Measurements from ENCODE around the gene CCNC.

The CCNC gene

DNA sequence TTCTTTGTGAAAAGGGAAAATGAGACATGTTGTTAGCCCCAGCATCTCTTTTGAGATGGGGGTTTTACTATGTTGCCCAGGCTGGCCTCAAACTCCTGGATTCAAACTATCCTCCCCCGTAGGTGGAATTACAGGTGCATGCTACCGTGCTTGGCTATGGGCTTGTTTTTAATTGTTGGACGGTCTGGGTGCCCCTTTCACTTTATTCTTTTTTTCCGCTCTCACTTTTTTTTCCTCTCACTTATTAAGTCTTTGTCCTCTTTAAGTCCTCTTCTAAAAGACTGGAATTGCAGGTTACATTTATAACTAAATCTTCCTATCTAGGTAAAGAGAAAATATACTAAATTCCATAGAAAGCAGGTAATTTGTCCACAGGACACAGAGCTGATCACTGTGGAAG lies 19.3 kb upstream of the CCNC start:
- no peaks in the 10 kb centered on the region for H3K9me3 Mint-ChIP-seq
- no peak overlapping the region for H3K4me3 Mint-ChIP-seq
- no peak overlapping the region for H3K27ac Mint-ChIP-seq

DNA sequence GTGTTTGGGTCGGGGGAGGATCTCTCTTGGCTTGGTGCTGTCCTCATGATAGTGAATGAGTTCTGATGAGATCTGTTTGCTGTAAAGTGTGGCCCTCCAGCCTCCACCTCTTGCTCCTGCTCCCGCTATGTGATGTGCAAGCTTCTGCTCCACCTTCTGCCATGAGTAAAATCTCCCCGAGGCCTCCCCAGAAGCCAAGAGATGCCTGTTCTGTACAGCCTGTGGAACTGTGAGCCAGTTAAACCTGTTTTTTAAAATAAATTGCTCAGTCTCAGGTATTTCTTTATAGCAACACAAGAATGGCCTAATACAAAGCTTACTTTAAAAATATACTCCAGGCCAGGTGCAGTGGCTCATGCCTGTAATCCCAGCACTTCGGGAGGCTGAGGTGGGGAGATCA lies 11.3 kb upstream of the CCNC start:
- H3K4me1 Mint-ChIP-seq = peaks cover 6% of the 10 kb centered on the region
- H3K27ac Mint-ChIP-seq = no peak overlapping the region
- no peak overlapping the region for H3K4me3 Mint-ChIP-seq
- H3K27me3 Mint-ChIP-seq = peaks cover 36% of the 10 kb centered on the region
- ATAC-seq (no peak), DNase-seq (no peak)
- no peaks in the 10 kb centered on the region for H3K9me3 Mint-ChIP-seq

More for the DNA sequence above, 19.3 kb upstream of the CCNC start:
- H3K4me1 Mint-ChIP-seq = peaks cover 31% of the 10 kb centered on the region
- DNase-seq (no peak), ATAC-seq (no peak)
- peaks cover 69% of the 10 kb centered on the region for H3K27me3 Mint-ChIP-seq

DNA sequence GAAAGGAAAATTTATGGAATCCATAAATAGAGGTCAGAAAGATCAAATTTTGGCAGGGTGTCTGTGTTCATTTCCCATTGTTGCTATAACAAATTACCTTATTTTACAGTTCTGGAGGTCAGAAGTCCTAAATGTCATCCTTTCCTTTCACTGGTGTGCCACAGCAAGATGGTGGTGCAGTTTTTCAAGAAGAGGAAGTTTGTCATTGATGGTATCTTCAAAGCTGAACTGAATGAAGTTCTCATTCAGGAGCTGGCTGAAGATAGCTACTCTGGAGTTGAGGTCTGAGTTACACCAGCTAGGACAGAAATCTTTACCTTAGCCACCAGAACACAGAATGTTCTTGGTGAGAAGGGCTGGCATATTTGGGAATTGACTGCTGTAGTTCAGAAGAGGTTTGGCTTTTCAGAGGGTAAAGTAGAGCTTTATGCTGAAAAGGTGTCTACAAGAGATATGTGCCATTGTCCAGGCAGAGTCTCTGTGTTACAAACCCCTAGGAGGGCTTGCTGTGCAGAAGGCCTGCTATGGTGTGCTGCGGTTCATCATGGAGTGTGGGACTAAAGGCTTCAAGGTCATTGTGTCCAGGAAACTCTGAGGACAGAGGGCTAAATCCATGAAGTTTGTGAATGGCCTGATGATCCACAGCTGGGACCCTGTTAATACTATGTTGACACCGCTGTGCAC lies 7.2 kb upstream of the CCNC start:
- no peak for DNase-seq
- no peak for ATAC-seq
- Mint-ChIP-seq H3K27ac (no peak overlapping the region), H3K4me3 (no peak overlapping the region), H3K4me1 (peaks cover 6% of the 10 kb centered on the region), H3K27me3 (peaks cover 40% of the 10 kb centered on the region), H3K9me3 (no peaks in the 10 kb centered on the region)

DNA sequence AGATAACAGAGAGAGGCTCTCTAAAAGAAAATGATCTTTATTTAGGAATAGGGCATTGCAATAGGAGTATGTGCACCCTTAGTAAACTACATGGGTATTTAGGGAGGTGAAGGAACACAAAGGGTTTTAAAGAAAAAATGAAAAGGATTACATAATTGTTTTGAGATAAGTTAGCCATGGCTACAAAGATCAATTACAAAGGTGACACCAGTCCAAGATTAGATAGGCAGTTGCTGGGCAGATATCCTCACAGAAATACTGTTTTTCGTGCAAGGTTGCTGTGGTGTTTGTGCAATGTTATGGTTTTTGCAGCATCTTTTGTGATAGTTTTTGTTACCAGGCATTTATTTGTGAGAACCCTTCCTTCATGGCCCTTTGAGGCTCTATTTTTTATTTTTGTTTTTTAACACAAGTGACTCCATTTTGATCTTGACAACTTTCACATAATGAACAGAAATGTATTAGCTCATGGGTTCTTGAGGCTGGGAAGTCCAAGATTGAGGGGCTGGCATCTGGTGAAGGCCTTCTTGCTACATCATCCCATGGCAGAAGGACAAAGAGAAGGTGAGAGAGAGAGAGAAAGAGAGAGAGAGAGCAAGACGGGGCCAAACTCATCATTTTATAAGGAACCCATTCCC lies 5.6 kb upstream of the CCNC start:
- H3K27ac Mint-ChIP-seq = no peak overlapping the region
- no peak for DNase-seq
- ATAC-seq = no peak
- H3K4me3 Mint-ChIP-seq = no peak overlapping the region
- peaks cover 6% of the 10 kb centered on the region for H3K4me1 Mint-ChIP-seq
- no peaks in the 10 kb centered on the region for H3K9me3 Mint-ChIP-seq
- peaks cover 26% of the 10 kb centered on the region for H3K27me3 Mint-ChIP-seq

DNA sequence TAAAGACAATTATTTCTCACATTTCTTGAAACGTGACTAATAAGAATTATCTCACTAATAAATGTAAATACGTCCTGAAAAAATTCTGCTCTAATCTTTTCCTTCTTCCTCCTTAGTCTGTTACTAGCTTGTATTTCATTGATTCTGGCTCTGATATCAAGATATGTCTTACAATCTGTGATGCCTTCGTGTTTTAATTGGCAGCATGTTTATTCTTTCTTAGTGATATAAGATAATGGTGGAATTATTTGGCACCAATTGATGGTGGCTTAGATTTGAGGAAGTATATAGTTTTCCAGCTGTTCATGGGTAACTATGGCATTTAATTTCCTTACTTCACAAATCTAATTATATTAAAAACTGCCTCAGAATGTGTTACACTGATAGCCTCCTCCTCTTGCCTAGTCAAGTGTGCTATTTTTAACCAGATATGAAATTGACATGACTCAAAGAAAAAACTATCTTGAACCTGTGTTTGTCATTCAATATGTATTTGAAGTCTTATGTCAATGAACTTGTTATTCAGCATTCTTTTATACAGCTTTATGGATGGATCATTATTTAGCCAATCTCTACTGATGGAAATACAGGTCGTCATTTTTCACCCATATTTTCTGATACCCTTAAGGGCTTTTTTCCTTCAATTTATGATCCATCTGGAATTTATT lies 5.3 kb downstream of the CCNC start:
- Mint-ChIP-seq H3K27me3 (no peaks in the 10 kb centered on the region), H3K27ac (no peak overlapping the region), H3K4me3 (no peak overlapping the region), H3K9me3 (no peaks in the 10 kb centered on the region), H3K4me1 (peaks cover 17% of the 10 kb centered on the region)
- ATAC-seq = no peak
- no peak for DNase-seq

DNA sequence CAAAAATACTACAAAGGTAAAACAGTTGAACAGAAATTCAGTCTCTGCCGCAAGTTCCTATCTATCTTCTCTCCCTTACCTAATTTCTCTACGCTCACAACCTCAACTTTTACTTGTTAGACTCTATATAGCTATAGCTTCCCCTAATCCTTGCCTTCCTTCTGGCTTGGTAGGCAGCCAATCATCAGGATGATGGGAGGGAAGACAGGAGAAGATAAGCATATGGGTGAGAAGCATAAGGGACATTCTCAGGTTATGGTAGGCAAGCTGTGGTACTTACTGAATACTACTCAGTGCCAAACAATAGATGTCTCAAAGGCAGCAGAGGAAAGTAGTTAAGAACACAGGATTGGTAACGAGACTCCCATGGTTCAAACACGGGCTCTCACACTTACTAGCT lies 7.8 kb downstream of the CCNC start:
- Mint-ChIP-seq H3K4me3 (no peak overlapping the region), H3K27ac (no peak overlapping the region), H3K9me3 (no peaks in the 10 kb centered on the region), H3K4me1 (no peaks in the 10 kb centered on the region), H3K27me3 (no peaks in the 10 kb centered on the region)
- DNase-seq (no peak), ATAC-seq (no peak)

DNA sequence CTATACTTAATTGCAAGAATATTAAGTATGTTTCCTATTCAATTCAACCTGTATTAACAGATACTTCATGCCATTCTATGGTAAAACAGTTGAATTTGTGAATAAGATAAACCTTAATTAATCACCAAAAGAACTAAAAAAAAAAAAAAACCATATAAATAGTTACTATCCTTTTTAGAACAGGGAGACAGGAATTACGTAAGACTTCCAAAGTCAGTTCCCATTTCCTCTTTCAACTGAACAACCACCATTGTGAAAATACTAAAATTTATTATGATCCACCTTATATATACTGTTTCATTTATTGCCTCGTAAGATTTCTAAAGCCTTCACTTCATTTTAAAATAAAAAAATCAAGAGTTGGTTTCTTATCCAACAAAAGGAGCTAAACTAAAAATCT lies 9.4 kb downstream of the CCNC start:
- Mint-ChIP-seq H3K4me1 (no peaks in the 10 kb centered on the region), H3K27me3 (no peaks in the 10 kb centered on the region), H3K4me3 (no peak overlapping the region), H3K27ac (no peak overlapping the region), H3K9me3 (no peaks in the 10 kb centered on the region)
- no peak for DNase-seq
- no peak for ATAC-seq

DNA sequence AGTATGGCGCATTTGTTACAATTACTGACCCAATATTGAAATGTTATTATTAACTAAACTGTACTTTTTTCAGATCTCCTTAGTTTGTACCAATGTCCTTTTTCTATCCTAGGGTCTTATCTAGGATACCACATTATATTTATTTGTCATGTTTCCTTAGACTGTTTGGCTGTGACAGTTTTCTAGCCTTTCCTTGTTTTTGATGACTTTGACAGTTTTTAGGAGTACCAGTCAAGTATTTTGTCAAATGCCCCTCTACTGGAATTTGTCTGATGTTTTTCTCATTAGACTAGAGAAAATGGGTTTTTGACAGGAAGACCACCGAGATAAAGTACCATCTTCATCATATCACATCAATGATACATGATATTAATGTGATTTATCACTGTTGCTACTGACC lies 14.6 kb downstream of the CCNC start:
- Mint-ChIP-seq H3K27ac (no peak overlapping the region), H3K27me3 (no peaks in the 10 kb centered on the region), H3K4me1 (no peaks in the 10 kb centered on the region), H3K4me3 (no peak overlapping the region), H3K9me3 (no peaks in the 10 kb centered on the region)
- DNase-seq = no peak
- no peak for ATAC-seq

DNA sequence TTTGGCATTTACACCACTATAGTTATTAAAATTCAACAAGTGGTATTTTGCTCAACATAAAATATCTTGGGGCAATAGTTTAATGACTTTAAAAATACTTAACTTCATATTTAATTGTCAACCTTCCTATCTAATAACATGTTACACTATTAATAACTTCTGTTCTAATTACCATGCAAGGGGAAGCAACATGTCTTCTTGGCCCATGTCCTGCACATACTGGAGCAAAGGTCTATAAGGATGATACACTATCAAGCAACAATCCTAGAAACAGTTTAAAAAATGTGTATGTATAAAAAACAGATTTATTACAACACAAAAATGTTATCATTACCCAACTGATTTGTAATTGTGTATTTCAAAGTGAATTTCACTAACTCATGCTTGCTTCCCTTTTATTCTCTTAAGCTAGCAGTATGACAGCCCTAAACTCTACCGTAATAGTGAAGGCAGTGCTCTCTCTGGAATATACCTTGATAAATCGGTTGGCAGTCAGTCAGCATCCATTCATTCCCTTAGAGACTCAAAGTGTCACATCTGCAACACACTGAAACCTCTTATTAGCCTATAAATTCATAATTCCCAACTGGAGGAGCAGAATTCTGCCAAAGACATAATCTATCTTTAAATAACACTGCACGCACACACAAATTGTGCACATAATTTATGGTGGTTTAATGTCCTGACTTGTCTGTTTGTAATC lies 18.3 kb downstream of the CCNC start:
- Mint-ChIP-seq H3K27ac (no peak overlapping the region), H3K4me1 (no peaks in the 10 kb centered on the region), H3K27me3 (no peaks in the 10 kb centered on the region), H3K9me3 (no peaks in the 10 kb centered on the region), H3K4me3 (no peak overlapping the region)
- no peak for ATAC-seq
- no peak for DNase-seq

DNA sequence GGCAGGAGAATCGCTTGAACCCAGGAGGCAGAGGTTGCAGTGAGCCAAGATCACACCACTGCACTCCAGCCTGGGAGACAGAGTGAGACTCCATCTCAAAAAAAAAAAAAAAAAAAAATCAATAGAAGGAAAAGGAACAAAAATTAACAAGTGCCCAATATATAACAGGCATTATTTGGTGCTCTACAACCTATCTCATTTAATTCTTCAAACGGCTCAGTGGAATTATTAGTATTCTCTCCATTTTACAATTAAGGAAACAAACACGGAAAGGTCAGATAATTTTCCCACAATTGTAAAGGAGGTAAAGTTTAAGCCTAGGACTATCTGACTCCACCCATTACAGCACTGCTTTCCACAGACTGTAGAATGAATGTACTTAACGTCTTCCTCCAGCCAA lies 19.8 kb downstream of the CCNC start:
- no peak overlapping the region for H3K27ac Mint-ChIP-seq
- ATAC-seq (no peak), DNase-seq (no peak)
- no peaks in the 10 kb centered on the region for H3K4me1 Mint-ChIP-seq
- no peaks in the 10 kb centered on the region for H3K27me3 Mint-ChIP-seq
- H3K9me3 Mint-ChIP-seq = no peaks in the 10 kb centered on the region
- H3K4me3 Mint-ChIP-seq = no peak overlapping the region

DNA sequence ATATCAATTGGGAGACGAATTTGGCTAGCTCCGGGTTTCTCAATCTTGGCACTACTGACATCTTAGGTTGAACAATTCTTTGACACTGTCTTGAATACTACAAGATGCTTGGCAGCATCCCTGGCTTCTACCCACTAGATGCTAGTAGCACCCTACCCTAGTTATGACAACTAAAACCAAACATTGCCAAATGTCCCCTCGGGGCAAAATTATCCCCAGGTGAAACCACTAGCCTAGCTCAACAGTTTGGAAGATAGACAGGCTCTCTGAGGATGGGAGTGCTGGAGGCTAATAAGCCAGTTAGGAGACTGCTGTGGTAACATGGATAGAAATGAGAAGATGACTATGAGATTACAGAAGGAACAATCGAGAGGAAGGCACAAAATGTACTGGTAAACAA lies 20.9 kb downstream of the CCNC start:
- H3K9me3 Mint-ChIP-seq = no peaks in the 10 kb centered on the region
- no peak overlapping the region for H3K4me3 Mint-ChIP-seq
- no peak for DNase-seq
- H3K27ac Mint-ChIP-seq = no peak overlapping the region
- H3K27me3 Mint-ChIP-seq = no peaks in the 10 kb centered on the region
- no peaks in the 10 kb centered on the region for H3K4me1 Mint-ChIP-seq
- ATAC-seq = no peak

DNA sequence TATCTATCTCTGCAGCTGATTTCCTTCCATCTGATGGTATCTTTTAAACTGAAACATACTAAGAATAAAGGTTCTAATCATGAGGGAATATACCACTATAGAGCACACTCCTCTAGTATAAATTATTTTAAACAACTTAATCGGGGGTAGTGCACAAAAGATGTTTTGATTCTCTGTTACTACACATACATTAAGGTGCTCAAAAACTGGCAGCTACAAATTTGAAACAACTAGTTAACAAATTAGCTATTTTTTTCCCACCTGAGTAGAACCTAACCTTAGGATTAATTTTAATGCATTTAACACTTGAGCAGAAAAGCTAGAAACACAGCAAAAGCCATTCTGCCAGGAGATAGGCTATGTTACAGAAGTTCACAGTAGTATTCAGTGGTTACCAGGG lies 23.0 kb downstream of the CCNC start:
- no peak overlapping the region for H3K4me3 Mint-ChIP-seq
- H3K4me1 Mint-ChIP-seq = no peaks in the 10 kb centered on the region
- no peaks in the 10 kb centered on the region for H3K27me3 Mint-ChIP-seq
- H3K9me3 Mint-ChIP-seq = no peaks in the 10 kb centered on the region
- H3K27ac Mint-ChIP-seq = no peak overlapping the region
- ATAC-seq = no peak
- DNase-seq = no peak

DNA sequence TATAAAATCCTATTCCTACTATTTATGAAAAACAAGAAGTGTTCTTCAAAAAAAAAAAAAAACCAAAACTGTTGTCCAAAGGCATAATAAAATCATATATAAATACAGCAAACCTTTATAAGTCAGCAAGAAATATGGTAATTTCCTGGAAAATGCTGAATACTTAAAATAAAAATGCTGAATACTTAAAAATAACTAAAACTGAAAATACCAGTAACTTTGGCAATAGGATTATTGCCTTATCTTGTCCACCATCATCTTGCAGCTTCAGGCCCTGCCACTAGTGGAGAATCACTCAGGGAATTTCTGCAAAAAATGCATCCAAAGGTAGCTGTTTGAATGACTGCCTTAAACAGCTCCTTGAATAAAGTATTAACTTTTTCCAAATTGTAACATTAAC lies 24.5 kb downstream of the CCNC start:
- Mint-ChIP-seq H3K4me1 (no peaks in the 10 kb centered on the region), H3K27ac (no peak overlapping the region), H3K9me3 (no peaks in the 10 kb centered on the region), H3K27me3 (no peaks in the 10 kb centered on the region), H3K4me3 (no peak overlapping the region)
- no peak for DNase-seq
- ATAC-seq = no peak

DNA sequence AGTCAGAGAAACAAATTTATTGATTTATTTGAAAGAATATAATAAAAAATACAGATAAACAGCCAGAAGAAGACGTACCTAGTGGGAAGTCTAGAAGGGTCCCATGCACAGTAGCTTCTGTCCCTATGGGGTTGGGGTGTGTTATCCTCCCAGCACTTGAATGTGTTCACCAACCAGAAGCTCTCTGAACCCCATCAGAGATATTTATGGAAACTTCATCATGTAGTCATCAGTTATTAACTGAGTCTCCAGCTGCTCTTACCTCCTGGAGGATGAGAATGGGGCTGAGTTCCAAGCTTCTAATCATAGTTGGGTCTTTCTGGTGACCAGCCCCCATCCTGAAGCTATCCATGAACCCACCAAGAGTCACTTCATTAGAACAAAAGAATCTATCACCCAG lies 37.8 kb downstream of the CCNC start:
- ATAC-seq = no peak
- DNase-seq = no peak
- H3K27ac Mint-ChIP-seq = no peak overlapping the region
- H3K27me3 Mint-ChIP-seq = no peaks in the 10 kb centered on the region
- no peak overlapping the region for H3K4me3 Mint-ChIP-seq
- no peaks in the 10 kb centered on the region for H3K4me1 Mint-ChIP-seq
- H3K9me3 Mint-ChIP-seq = no peaks in the 10 kb centered on the region

DNA sequence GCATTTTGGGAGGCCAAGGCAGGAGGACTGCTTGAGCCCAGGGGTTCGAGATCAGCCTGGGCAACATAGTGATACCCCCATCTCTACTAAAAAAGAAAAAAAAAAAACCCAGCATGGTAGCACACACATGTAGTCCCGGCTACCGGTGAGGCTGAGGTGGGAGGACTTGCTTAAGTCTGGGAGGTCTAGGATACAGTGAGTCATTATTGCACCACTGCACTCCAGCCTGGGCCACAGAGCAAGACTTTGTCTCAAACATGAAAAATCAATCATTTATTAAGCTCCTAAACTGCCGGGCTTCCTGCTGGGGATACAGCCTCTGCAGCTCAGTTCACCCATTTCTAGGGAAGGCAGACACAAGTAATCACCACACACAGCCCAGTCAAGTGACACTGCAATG lies 45.9 kb downstream of the CCNC start:
- ATAC-seq (no peak), DNase-seq (no peak)
- peak overlapping the region in 1 of 2 donors; percentile 12 for H3K27ac Mint-ChIP-seq
- H3K9me3 Mint-ChIP-seq = peaks cover 0 to 5% of the 10 kb centered on the region in 2 donors
- H3K4me3 Mint-ChIP-seq = no peak overlapping the region
- H3K27me3 Mint-ChIP-seq = no peaks in the 10 kb centered on the region
- peaks cover 18% of the 10 kb centered on the region for H3K4me1 Mint-ChIP-seq

DNA sequence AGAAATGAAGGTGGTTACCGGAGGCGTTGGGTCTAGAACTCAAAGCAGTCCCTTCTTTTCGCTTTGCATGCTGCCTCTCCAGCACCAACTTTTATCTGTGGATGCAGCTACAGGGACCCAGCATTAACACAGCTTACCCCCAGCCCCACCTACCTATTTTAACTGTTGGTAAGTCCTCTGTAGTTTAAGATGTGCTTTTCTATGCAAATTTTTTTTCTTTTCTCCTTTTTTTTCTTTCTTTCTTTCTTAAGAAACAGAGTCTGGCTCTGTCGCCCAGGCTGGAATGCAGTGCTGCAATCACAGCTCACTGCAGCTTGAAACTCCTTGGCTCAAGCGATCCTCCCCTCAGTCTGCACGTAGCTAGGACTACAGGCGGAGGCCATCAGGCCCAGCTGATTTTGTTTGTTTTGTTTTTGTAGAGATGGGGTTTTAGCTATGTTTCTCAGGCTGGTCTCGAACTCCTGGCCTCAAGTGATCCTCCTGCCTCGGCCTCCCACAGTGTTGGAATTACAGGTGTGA lies 46.8 kb downstream of the CCNC start:
- no peak for DNase-seq
- H3K27me3 Mint-ChIP-seq = no peaks in the 10 kb centered on the region
- peak; percentile 39 for ATAC-seq

More for the DNA sequence above, 46.8 kb downstream of the CCNC start:
- H3K4me3 Mint-ChIP-seq = peak overlapping the region; percentile 96 to 99
- peaks cover 0 to 5% of the 10 kb centered on the region in 2 donors for H3K9me3 Mint-ChIP-seq
- peak overlapping the region; percentile 95 to 97 for H3K27ac Mint-ChIP-seq
- H3K4me1 Mint-ChIP-seq = peaks cover 18% of the 10 kb centered on the region

Measured in stimulated activated naive CD8-positive, alpha-beta T cell treated with anti-CD3 and anti-CD28 coated beads, Interleukin-15, amount 100 ng/mL, for 72 hours (primary cell).